ENCODE measurements around the gene CRYBG3.

The CRYBG3 gene

GRCh38 chr3:97892852-97893251 is 71.0 kb downstream of the CRYBG3 start:
- Histone ChIP-seq H3K18ac (ENCODE audit: low read length) (no peak overlapping the region), H3K4me1 (ENCODE audit: control insufficient read depth in 1 of 2, insufficient read depth in 2 of 2, low read length in 2 of 2) (no peaks in the 10 kb centered on the region), H3K9me3 (ENCODE audit: insufficient read depth, low read depth, low read length) (no peaks in the 10 kb centered on the region), H3K23ac (ENCODE audit: low read length) (no peak overlapping the region), H3K27ac (ENCODE audit: low read depth, low read length) (no peak overlapping the region), H2AK5ac (ENCODE audit: low read length) (no peak overlapping the region), H3K36me3 (ENCODE audit: control insufficient read depth in 1 of 2, insufficient read depth in 2 of 2, low read length in 2 of 2) (no peaks in the 10 kb centered on the region), H4K91ac (ENCODE audit: low read depth, low read length) (no peak overlapping the region), H4K8ac (ENCODE audit: low read depth, low read length) (no peak overlapping the region), H2BK12ac (ENCODE audit: low read length) (no peak overlapping the region), H2AFZ (ENCODE audit: insufficient read depth, low read length, poor library complexity) (no peak overlapping the region), H3K4ac (ENCODE audit: low read depth, low read length) (no peak overlapping the region), H3K79me1 (ENCODE audit: low read length) (no peaks in the 10 kb centered on the region), H3K79me2 (ENCODE audit: control insufficient read depth, insufficient read depth, low read length, poor library complexity) (no peaks in the 10 kb centered on the region), H2BK120ac (ENCODE audit: insufficient read depth, low read length, poor library complexity) (no peak overlapping the region), H3K27me3 (ENCODE audit: insufficient read depth, low read length) (no peaks in the 10 kb centered on the region), H3K4me3 (ENCODE audit: low read depth, low read length) (no peak overlapping the region), H3K14ac (ENCODE audit: low read length) (no peak overlapping the region), H2BK5ac (ENCODE audit: low read depth, low read length, poor library complexity) (no peak overlapping the region), H3K4me2 (ENCODE audit: low read length) (no peak overlapping the region), H4K12ac (ENCODE audit: low read depth, low read length) (no peak overlapping the region), H3K9ac (ENCODE audit: low read length) (no peak overlapping the region)
- no peak for DNase-seq
- WGBS (ENCODE audit: extremely low coverage, insufficient coverage, insufficient read length) = no CpG with 5 or more reads among the region's 1 CpG

- Histone ChIP-seq H3K27me3 (ENCODE audit: insufficient read depth, low read length) (no peaks in the 10 kb centered on the region), H3K9me3 (ENCODE audit: insufficient read depth, low read depth, low read length) (no peaks in the 10 kb centered on the region), H3K79me1 (ENCODE audit: low read length) (no peaks in the 10 kb centered on the region), H3K9ac (ENCODE audit: low read length) (no peak overlapping the region), H3K79me2 (ENCODE audit: control insufficient read depth, insufficient read depth, low read length, poor library complexity) (no peaks in the 10 kb centered on the region), H2AFZ (ENCODE audit: insufficient read depth, low read length, poor library complexity) (no peak overlapping the region), H3K36me3 (ENCODE audit: control insufficient read depth in 1 of 2, insufficient read depth in 2 of 2, low read length in 2 of 2) (no peaks in the 10 kb centered on the region), H3K4me1 (ENCODE audit: control insufficient read depth in 1 of 2, insufficient read depth in 2 of 2, low read length in 2 of 2) (no peaks in the 10 kb centered on the region), H3K4ac (ENCODE audit: low read depth, low read length) (no peak overlapping the region), H2BK5ac (ENCODE audit: low read depth, low read length, poor library complexity) (no peak overlapping the region), H4K8ac (ENCODE audit: low read depth, low read length) (no peak overlapping the region), H3K18ac (ENCODE audit: low read length) (no peak overlapping the region), H2BK12ac (ENCODE audit: low read length) (no peak overlapping the region), H3K23ac (ENCODE audit: low read length) (no peak overlapping the region), H3K14ac (ENCODE audit: low read length) (no peak overlapping the region), H4K12ac (ENCODE audit: low read depth, low read length) (no peak overlapping the region), H3K27ac (ENCODE audit: low read depth, low read length) (no peak overlapping the region), H2AK5ac (ENCODE audit: low read length) (no peak overlapping the region), H4K91ac (ENCODE audit: low read depth, low read length) (no peak overlapping the region), H2BK120ac (ENCODE audit: insufficient read depth, low read length, poor library complexity) (no peak overlapping the region), H3K4me3 (ENCODE audit: low read depth, low read length) (no peak overlapping the region), H3K4me2 (ENCODE audit: low read length) (no peak overlapping the region)
- WGBS (ENCODE audit: extremely low coverage, insufficient coverage, insufficient read length) = no CpG with 5 or more reads among the region's 3 CpGs
- no peak for DNase-seq
Observed at GRCh38 chr3:97895216-97895615, 73.4 kb downstream of the CRYBG3 start.

- no peak overlapping the region for H3K4me2 ChIP-seq (ENCODE audit: low read length)
- no CpG with 5 or more reads among the region's 1 CpG for WGBS (ENCODE audit: extremely low coverage, insufficient coverage, insufficient read length)
Observed at GRCh38 chr3:97896129-97896528, 74.3 kb downstream of the CRYBG3 start.

GRCh38 chr3:97896547-97896946 is 74.7 kb downstream of the CRYBG3 start:
- Histone ChIP-seq H3K9ac (ENCODE audit: low read length) (no peak overlapping the region), H3K9me3 (ENCODE audit: insufficient read depth, low read depth, low read length) (no peaks in the 10 kb centered on the region), H3K23ac (ENCODE audit: low read length) (no peak overlapping the region), H3K4ac (ENCODE audit: low read depth, low read length) (no peak overlapping the region), H2AFZ (ENCODE audit: insufficient read depth, low read length, poor library complexity) (no peak overlapping the region), H3K79me2 (ENCODE audit: control insufficient read depth, insufficient read depth, low read length, poor library complexity) (no peaks in the 10 kb centered on the region), H3K14ac (ENCODE audit: low read length) (no peak overlapping the region), H2AK5ac (ENCODE audit: low read length) (no peak overlapping the region), H3K36me3 (ENCODE audit: control insufficient read depth in 1 of 2, insufficient read depth in 2 of 2, low read length in 2 of 2) (no peaks in the 10 kb centered on the region), H3K4me3 (ENCODE audit: low read depth, low read length) (no peak overlapping the region), H3K4me2 (ENCODE audit: low read length) (no peak overlapping the region), H3K18ac (ENCODE audit: low read length) (no peak overlapping the region), H4K12ac (ENCODE audit: low read depth, low read length) (no peak overlapping the region), H2BK5ac (ENCODE audit: low read depth, low read length, poor library complexity) (no peak overlapping the region), H3K4me1 (ENCODE audit: control insufficient read depth in 1 of 2, insufficient read depth in 2 of 2, low read length in 2 of 2) (no peaks in the 10 kb centered on the region), H2BK120ac (ENCODE audit: insufficient read depth, low read length, poor library complexity) (no peak overlapping the region), H3K27me3 (ENCODE audit: insufficient read depth, low read length) (no peaks in the 10 kb centered on the region), H4K91ac (ENCODE audit: low read depth, low read length) (no peak overlapping the region), H2BK12ac (ENCODE audit: low read length) (no peak overlapping the region), H4K8ac (ENCODE audit: low read depth, low read length) (no peak overlapping the region), H3K27ac (ENCODE audit: low read depth, low read length) (no peak overlapping the region), H3K79me1 (ENCODE audit: low read length) (no peaks in the 10 kb centered on the region)
- 100% methylated on average over 1 of the region's 3 CpGs for WGBS (ENCODE audit: extremely low coverage, insufficient coverage, insufficient read length)
- DNase-seq = no peak

More at GRCh38 chr3:97896129-97896528, 74.3 kb downstream of the CRYBG3 start:
- Histone ChIP-seq H4K8ac (ENCODE audit: low read depth, low read length) (no peak overlapping the region), H3K4me3 (ENCODE audit: low read depth, low read length) (no peak overlapping the region), H3K18ac (ENCODE audit: low read length) (no peak overlapping the region), H3K4me1 (ENCODE audit: control insufficient read depth in 1 of 2, insufficient read depth in 2 of 2, low read length in 2 of 2) (no peaks in the 10 kb centered on the region), H3K36me3 (ENCODE audit: control insufficient read depth in 1 of 2, insufficient read depth in 2 of 2, low read length in 2 of 2) (no peaks in the 10 kb centered on the region), H3K27ac (ENCODE audit: low read depth, low read length) (no peak overlapping the region), H3K14ac (ENCODE audit: low read length) (no peak overlapping the region), H3K23ac (ENCODE audit: low read length) (no peak overlapping the region), H2BK5ac (ENCODE audit: low read depth, low read length, poor library complexity) (no peak overlapping the region), H4K91ac (ENCODE audit: low read depth, low read length) (no peak overlapping the region), H2BK12ac (ENCODE audit: low read length) (no peak overlapping the region), H3K9ac (ENCODE audit: low read length) (no peak overlapping the region), H3K27me3 (ENCODE audit: insufficient read depth, low read length) (no peaks in the 10 kb centered on the region), H2AFZ (ENCODE audit: insufficient read depth, low read length, poor library complexity) (no peak overlapping the region), H3K79me2 (ENCODE audit: control insufficient read depth, insufficient read depth, low read length, poor library complexity) (no peaks in the 10 kb centered on the region), H4K12ac (ENCODE audit: low read depth, low read length) (no peak overlapping the region), H3K79me1 (ENCODE audit: low read length) (no peaks in the 10 kb centered on the region), H3K4ac (ENCODE audit: low read depth, low read length) (no peak overlapping the region), H2BK120ac (ENCODE audit: insufficient read depth, low read length, poor library complexity) (no peak overlapping the region), H2AK5ac (ENCODE audit: low read length) (no peak overlapping the region), H3K9me3 (ENCODE audit: insufficient read depth, low read depth, low read length) (no peaks in the 10 kb centered on the region)
- no peak for DNase-seq

Measured in trophoblast cell (in vitro differentiated cells and primary cell).